ENCODE data around the gene ZNF215. TPM values are rescaled to one million over a fixed set of nuclear protein-coding genes. Genes with fewer than 3 reads are reported as not detected.
"Not testable (repeated sequence)": the region's sequence is repeated elsewhere in the genome, so short reads cannot be mapped to it uniquely, and the experiment has no call there.

The ZNF215 gene
- total RNA-seq: 1 to 10 TPM in 2 of 4 donors, under 1 TPM in 2; 0.36 to 1.6 (median 1.2) TPM

- no peaks in the 10 kb centered on the region for H3K27me3 ChIP-seq
- no peak within 1 kb of the TSS for H3K27ac ChIP-seq
- H3K4me3 ChIP-seq: peak within 1 kb of the TSS; percentile 58
- no peaks in the 10 kb centered on the region for H3K36me3 ChIP-seq
- TF ChIP-seq EP300 (IDR thresholded peaks at IDR 0.05): no peak
- TF ChIP-seq POLR2AphosphoS5 (IDR thresholded peaks at IDR 0.05): no peak
- TF ChIP-seq POLR2A (IDR thresholded peaks at IDR 0.05): no peak
- TF ChIP-seq, protein P1, sequence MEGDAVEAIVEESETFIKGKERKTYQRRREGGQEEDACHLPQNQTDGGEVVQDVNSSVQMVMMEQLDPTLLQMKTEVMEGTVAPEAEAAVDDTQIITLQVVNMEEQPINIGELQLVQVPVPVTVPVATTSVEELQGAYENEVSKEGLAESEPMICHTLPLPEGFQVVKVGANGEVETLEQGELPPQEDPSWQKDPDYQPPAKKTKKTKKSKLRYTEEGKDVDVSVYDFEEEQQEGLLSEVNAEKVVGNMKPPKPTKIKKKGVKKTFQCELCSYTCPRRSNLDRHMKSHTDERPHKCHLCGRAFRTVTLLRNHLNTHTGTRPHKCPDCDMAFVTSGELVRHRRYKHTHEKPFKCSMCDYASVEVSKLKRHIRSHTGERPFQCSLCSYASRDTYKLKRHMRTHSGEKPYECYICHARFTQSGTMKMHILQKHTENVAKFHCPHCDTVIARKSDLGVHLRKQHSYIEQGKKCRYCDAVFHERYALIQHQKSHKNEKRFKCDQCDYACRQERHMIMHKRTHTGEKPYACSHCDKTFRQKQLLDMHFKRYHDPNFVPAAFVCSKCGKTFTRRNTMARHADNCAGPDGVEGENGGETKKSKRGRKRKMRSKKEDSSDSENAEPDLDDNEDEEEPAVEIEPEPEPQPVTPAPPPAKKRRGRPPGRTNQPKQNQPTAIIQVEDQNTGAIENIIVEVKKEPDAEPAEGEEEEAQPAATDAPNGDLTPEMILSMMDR (IDR thresholded peaks at IDR 0.05): no peak
- WGBS: under 1% methylated on average over 26 of the region's 61 CpGs
- no peaks in the 10 kb centered on the region for H3K9me3 ChIP-seq
- peak; percentile 78 to 84 for DNase-seq (ENCODE audit: low spot score in 2 of 2)
- H3K4me1 ChIP-seq: peaks cover 10% of the 10 kb centered on the region
These were observed at the start of gene ZNF215 for GRCh38 chr11:6926208-6927029. ZNF215 (plus strand) TSS chr11:6926426; CDS start chr11:6932273, 5,847 bp downstream.

DNA sequence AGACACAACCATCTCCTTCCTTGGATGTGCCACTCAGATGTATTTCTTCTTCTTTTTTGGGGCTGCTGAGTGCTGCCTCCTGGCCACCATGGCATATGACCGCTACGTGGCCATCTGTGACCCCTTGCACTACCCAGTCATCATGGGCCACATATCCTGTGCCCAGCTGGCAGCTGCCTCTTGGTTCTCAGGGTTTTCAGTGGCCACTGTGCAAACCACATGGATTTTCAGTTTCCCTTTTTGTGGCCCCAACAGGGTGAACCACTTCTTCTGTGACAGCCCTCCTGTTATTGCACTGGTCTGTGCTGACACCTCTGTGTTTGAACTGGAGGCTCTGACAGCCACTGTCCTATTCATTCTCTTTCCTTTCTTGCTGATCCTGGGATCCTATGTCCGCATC, 49.3 kb upstream of the ZNF215 start:
- H3K4me3 ChIP-seq: no peak overlapping the region
- H3K36me3 ChIP-seq: no peaks in the 10 kb centered on the region
- DNase-seq (ENCODE audit: low spot score in 2 of 2): no peak
- TF ChIP-seq, protein P1 (IDR thresholded peaks at IDR 0.05): no peak
- no peak for TF ChIP-seq POLR2AphosphoS5 (IDR thresholded peaks at IDR 0.05)
- TF ChIP-seq POLR2A (IDR thresholded peaks at IDR 0.05): no peak
- no peak for TF ChIP-seq EP300 (IDR thresholded peaks at IDR 0.05)
- WGBS: 88% methylated on average over 3 of the region's 3 CpGs
- no peaks in the 10 kb centered on the region for H3K27me3 ChIP-seq
- H3K27ac ChIP-seq: no peak overlapping the region
- H3K9me3 ChIP-seq: no peaks in the 10 kb centered on the region
- no peaks in the 10 kb centered on the region for H3K4me1 ChIP-seq

GRCh38 chr11:6882751-6883150, 43.5 kb upstream of the ZNF215 start:
- Histone ChIP-seq H3K4me1 (no peaks in the 10 kb centered on the region), H3K27me3 (no peaks in the 10 kb centered on the region)

DNA sequence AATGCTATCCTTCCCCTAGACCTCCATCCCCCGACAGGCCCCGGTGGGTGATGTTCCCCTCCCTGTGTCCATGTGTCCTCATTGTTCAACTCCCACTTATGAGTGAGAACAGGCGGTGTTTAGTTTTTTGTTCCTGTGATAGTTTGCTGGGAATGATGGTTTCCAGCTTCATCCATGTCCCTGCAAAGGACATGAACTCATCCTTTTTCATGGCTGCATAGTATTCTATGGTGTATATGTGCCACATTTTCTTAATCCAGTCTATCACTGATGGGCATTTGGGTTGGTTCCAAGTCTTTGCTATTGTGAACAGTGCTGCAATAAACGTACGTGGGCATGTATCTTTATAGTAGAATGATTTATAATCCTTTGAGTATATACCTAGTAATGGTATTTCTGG, 38.5 kb upstream of the ZNF215 start:
- H3K9me3 ChIP-seq; H3K36me3 ChIP-seq; H3K27ac ChIP-seq; DNase-seq (ENCODE audit: low spot score in 2 of 2); H3K4me3 ChIP-seq; H3K4me1 ChIP-seq; H3K27me3 ChIP-seq: not testable (repeated sequence)
- WGBS: 94% methylated on average over 5 of the region's 5 CpGs

More at GRCh38 chr11:6882751-6883150, 43.5 kb upstream of the ZNF215 start:
- no peaks in the 10 kb centered on the region for H3K36me3 ChIP-seq
- no peaks in the 10 kb centered on the region for H3K9me3 ChIP-seq
- no peak overlapping the region for H3K27ac ChIP-seq
- no peak overlapping the region for H3K4me3 ChIP-seq
- TF ChIP-seq POLR2A (IDR thresholded peaks at IDR 0.05) (no peak), EP300 (IDR thresholded peaks at IDR 0.05) (no peak), POLR2AphosphoS5 (IDR thresholded peaks at IDR 0.05) (no peak)
- TF ChIP-seq, protein P1 (IDR thresholded peaks at IDR 0.05): no peak
- no peak for DNase-seq (ENCODE audit: low spot score in 2 of 2)

- TF ChIP-seq, protein P1 (IDR thresholded peaks at IDR 0.05): no peak
- TF ChIP-seq POLR2AphosphoS5 (IDR thresholded peaks at IDR 0.05) (no peak), POLR2A (IDR thresholded peaks at IDR 0.05) (no peak), EP300 (IDR thresholded peaks at IDR 0.05) (no peak)
- no peaks in the 10 kb centered on the region for H3K36me3 ChIP-seq
- no peak overlapping the region for H3K27ac ChIP-seq
- no peaks in the 10 kb centered on the region for H3K4me1 ChIP-seq
- DNase-seq (ENCODE audit: low spot score in 2 of 2): no peak
- H3K9me3 ChIP-seq: no peaks in the 10 kb centered on the region
- H3K27me3 ChIP-seq: no peaks in the 10 kb centered on the region
- 88% methylated on average over 4 of the region's 4 CpGs for WGBS
- H3K4me3 ChIP-seq: no peak overlapping the region
These were observed 37.4 kb upstream of the ZNF215 start for GRCh38 chr11:6888830-6889229.
